ENCODE results near the gene FXYD5. TPM values are rescaled to one million over a fixed set of nuclear protein-coding genes. Genes with fewer than 3 reads are reported as not detected.

The FXYD5 gene
- total and polyA plus RNA-seq, 8 donors, result 10.3 to 118 (median 43.8) TPM

GRCh38 chr19:35204799-35205732, 50.5 kb downstream of the FXYD5 start:
- H3K36me3 ChIP-seq, result no peaks in the 10 kb centered on the region
- TF ChIP-seq POLR2AphosphoS5 (IDR thresholded peaks at IDR 0.05), result no peak
- no peak for TF ChIP-seq POLR2A (IDR thresholded peaks at IDR 0.05)
- no peak for TF ChIP-seq EP300 (IDR thresholded peaks at IDR 0.05)
- no peak for TF ChIP-seq CTCF (IDR thresholded peaks at IDR 0.05)
- no peak overlapping the region for H3K4me3 ChIP-seq
- DNase-seq, result peak in 1 of 2 donors; percentile 50
- H3K9me3 ChIP-seq, result no peaks in the 10 kb centered on the region
- peaks cover 3 to 26% (median 19%) of the 10 kb centered on the region in 4 donors for H3K4me1 ChIP-seq
- no peaks in the 10 kb centered on the region for H3K27me3 ChIP-seq
- peak overlapping the region in 2 of 5 donors; percentile 34 to 64 for H3K27ac ChIP-seq
- intact Hi-C loops (cut with DNase I; ENCODE audit: low total_unique reads), result no loop called here
- WGBS, 5 donors, result 67 to 78% (median 77%) methylated on average over 13 of the region's 13 CpGs

- intact Hi-C loops (cut with DNase I; ENCODE audit: low total_unique reads), result no loop called here
- Histone ChIP-seq H3K27me3 (no peaks in the 10 kb centered on the region), H3K36me3 (no peaks in the 10 kb centered on the region), H3K9me3 (no peaks in the 10 kb centered on the region), H3K4me1 (peaks cover 3 to 23% (median 19%) of the 10 kb centered on the region in 4 donors), H3K27ac (peak overlapping the region in 3 of 5 donors; percentile 22 to 64 (median 34)), H3K4me3 (no peak overlapping the region)
- 41 to 61% (median 43%) methylated on average over 6 of the region's 6 CpGs for WGBS, 5 donors
- DNase-seq, result no peak
- TF ChIP-seq EP300 (IDR thresholded peaks at IDR 0.05) (no peak), POLR2A (IDR thresholded peaks at IDR 0.05) (no peak), POLR2AphosphoS5 (IDR thresholded peaks at IDR 0.05) (no peak), CTCF (IDR thresholded peaks at IDR 0.05) (no peak)
Measured at GRCh38 chr19:35205733-35206323, 51.3 kb downstream of the FXYD5 start.

- H3K4me3 ChIP-seq, result no peak overlapping the region
- intact Hi-C loops (cut with DNase I; ENCODE audit: low total_unique reads), result no loop called here
- DNase-seq, result peak in 1 of 2 donors; percentile 48
- H3K36me3 ChIP-seq, result no peaks in the 10 kb centered on the region
- H3K4me1 ChIP-seq, result peaks cover 3 to 23% (median 19%) of the 10 kb centered on the region in 4 donors
- H3K27ac ChIP-seq, result peak overlapping the region in 2 of 5 donors; percentile 22 to 64
- TF ChIP-seq EP300 (IDR thresholded peaks at IDR 0.05) (no peak), POLR2A (IDR thresholded peaks at IDR 0.05) (no peak), POLR2AphosphoS5 (IDR thresholded peaks at IDR 0.05) (peak in 1 of 3 donors; percentile 35), CTCF (IDR thresholded peaks at IDR 0.05) (no peak)
- H3K9me3 ChIP-seq, result no peaks in the 10 kb centered on the region
- no peaks in the 10 kb centered on the region for H3K27me3 ChIP-seq
- WGBS, 5 donors, result 18 to 34% (median 26%) methylated on average over 5 of the region's 5 CpGs
Measured at GRCh38 chr19:35206379-35206778, 51.8 kb downstream of the FXYD5 start.

- TF ChIP-seq POLR2A (IDR thresholded peaks at IDR 0.05) (no peak), EP300 (IDR thresholded peaks at IDR 0.05) (no peak), CTCF (IDR thresholded peaks at IDR 0.05) (no peak), POLR2AphosphoS5 (IDR thresholded peaks at IDR 0.05) (no peak)
- H3K27ac ChIP-seq, result peak overlapping the region in 2 of 5 donors; percentile 18 to 64
- 88 to 100% (median 95%) methylated on average over 1 of the region's 1 CpG for WGBS, 5 donors
- no peaks in the 10 kb centered on the region for H3K9me3 ChIP-seq
- no peaks in the 10 kb centered on the region for H3K36me3 ChIP-seq
- no peaks in the 10 kb centered on the region for H3K27me3 ChIP-seq
- H3K4me3 ChIP-seq, result no peak overlapping the region
- peak in 1 of 2 donors; percentile 10 for DNase-seq
- intact Hi-C loops (cut with DNase I; ENCODE audit: low total_unique reads), result no loop called here
- peaks cover 3 to 23% (median 19%) of the 10 kb centered on the region in 4 donors for H3K4me1 ChIP-seq
Measured at GRCh38 chr19:35206855-35207254, 52.3 kb downstream of the FXYD5 start.

All from stomach (tissue), 9 donors.